Choroid plexus epithelial cell (primary cell): ENCODE results near the gene USH2A.
A peak's percentile ranks its signal among the peaks of the same experiment; 100 is the strongest.

Experiments
- DNase-seq: peaks from one replicate; pipeline ENCODE4 v3.0.0-alpha.2; 2010; ENCODE audit warnings: low read depth
- H3K4me3 ChIP-seq: 2 replicates; pipeline ENCODE4 v1.5.1; 2011; ENCODE audit warnings: low read depth, mild to moderate bottlenecking, control low read depth, low read length, moderate library complexity
- TF ChIP-seq, protein P1 (sequence below): conservative IDR thresholded peaks from 2 replicates; pipeline ENCODE4 v1.5.1; 2011; ENCODE audit warnings: low read depth, mild to moderate bottlenecking, control low read depth, inconsistent platforms, low read length, moderate library complexity

Gene USH2A

GRCh38 chr1:216090556-216090955, 332.7 kb downstream of the USH2A start:
- no peak for DNase-seq
- TF ChIP-seq, protein P1, sequence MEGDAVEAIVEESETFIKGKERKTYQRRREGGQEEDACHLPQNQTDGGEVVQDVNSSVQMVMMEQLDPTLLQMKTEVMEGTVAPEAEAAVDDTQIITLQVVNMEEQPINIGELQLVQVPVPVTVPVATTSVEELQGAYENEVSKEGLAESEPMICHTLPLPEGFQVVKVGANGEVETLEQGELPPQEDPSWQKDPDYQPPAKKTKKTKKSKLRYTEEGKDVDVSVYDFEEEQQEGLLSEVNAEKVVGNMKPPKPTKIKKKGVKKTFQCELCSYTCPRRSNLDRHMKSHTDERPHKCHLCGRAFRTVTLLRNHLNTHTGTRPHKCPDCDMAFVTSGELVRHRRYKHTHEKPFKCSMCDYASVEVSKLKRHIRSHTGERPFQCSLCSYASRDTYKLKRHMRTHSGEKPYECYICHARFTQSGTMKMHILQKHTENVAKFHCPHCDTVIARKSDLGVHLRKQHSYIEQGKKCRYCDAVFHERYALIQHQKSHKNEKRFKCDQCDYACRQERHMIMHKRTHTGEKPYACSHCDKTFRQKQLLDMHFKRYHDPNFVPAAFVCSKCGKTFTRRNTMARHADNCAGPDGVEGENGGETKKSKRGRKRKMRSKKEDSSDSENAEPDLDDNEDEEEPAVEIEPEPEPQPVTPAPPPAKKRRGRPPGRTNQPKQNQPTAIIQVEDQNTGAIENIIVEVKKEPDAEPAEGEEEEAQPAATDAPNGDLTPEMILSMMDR, result no peak
- no peak overlapping the region for H3K4me3 ChIP-seq

DNA sequence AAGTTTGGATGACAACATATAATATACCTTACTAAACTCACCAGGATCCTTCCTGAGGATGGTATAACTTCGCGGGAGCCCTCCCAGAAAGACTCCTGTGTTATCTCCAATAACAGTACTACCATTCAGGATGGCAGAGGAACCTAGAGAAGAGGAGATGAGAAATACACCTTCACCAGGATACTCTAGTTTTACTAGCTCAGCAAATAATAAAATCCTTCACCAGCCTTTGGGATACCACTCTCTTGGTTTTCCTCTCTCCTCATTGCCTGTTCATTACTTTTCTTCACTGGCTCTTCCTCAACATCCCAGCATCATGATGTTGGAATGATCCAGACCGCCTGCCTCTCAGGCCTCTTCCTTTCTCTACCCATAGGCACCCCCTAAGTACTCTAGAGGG, 336.6 kb downstream of the USH2A start:
- DNase-seq, result no peak
- H3K4me3 ChIP-seq, result no peak overlapping the region
- TF ChIP-seq, protein P1, result no peak

DNA sequence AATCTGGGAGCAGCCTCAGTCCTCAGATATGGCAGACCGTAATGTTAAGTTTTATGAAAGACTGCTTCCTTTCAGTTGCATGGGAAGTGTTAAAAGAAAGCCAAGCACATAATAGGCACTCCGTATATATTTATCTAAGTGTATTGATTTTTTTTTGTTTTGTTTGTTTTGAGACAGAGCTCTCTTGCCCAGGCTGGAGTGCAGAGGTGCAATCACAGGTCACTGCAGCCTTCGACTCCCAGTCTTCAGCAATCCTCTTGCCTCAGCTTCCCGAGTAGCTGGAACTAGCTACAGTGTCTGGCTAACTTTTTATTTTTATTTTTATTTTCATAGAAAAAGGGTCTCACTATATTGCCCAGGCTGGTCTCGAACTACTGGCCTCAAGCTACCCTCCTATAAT, 341.8 kb downstream of the USH2A start:
- no peak for DNase-seq
- TF ChIP-seq, protein P1, result no peak
- no peak overlapping the region for H3K4me3 ChIP-seq

GRCh38 chr1:216076751-216077150, 346.5 kb downstream of the USH2A start:
- DNase-seq, result no peak
- TF ChIP-seq, protein P1, result no peak
- no peak overlapping the region for H3K4me3 ChIP-seq

- TF ChIP-seq, protein P1, result no peak
- DNase-seq, result peak; percentile 2
These were observed 347.9 kb downstream of the USH2A start for GRCh38 chr1:216075339-216075738.

GRCh38 chr1:216073793-216074595, 349.3 kb downstream of the USH2A start:
- H3K4me3 ChIP-seq, result no peak overlapping the region
- DNase-seq, result no peak
- TF ChIP-seq, protein P1, result no peak

More at GRCh38 chr1:216075339-216075738, 347.9 kb downstream of the USH2A start:
- no peak overlapping the region for H3K4me3 ChIP-seq

DNA sequence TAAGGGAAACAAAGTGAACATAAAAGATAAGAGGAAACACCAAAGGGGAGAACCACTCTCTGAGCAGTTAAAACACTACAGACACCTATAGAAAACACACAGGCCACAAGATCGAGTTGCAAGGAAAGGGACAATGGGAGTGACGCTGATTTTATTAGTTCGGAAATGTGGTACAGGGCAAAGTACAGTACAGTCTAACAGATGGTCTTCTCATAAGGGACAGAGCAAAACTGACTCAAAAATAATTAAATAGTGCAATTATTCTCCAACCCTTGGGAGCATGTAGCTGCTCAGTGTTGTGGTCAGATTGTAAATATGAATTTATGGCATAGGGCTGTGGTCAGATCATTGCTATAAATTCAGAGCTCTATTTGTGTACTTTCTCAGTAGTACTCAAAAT, 352.0 kb downstream of the USH2A start:
- H3K4me3 ChIP-seq, result no peak overlapping the region
- TF ChIP-seq, protein P1, result no peak
- no peak for DNase-seq
